GM19238 (cell line): Measurements from ENCODE around the gene ATRN.

Source experiments
- DNase-seq: peaks from one replicate; pipeline ENCODE4 v3.0.0; 2011; ENCODE audit warnings: low spot score; ENCODE audit not compliant: insufficient read length

ATRN gene

GRCh38 chr20:3673221-3674070, 202.6 kb downstream of the ATRN start:
- DNase-seq: no peak

GRCh38 chr20:3674447-3674846, 203.6 kb downstream of the ATRN start:
- no peak for DNase-seq

GRCh38 chr20:3674995-3675900, 204.4 kb downstream of the ATRN start:
- no peak for DNase-seq

DNA sequence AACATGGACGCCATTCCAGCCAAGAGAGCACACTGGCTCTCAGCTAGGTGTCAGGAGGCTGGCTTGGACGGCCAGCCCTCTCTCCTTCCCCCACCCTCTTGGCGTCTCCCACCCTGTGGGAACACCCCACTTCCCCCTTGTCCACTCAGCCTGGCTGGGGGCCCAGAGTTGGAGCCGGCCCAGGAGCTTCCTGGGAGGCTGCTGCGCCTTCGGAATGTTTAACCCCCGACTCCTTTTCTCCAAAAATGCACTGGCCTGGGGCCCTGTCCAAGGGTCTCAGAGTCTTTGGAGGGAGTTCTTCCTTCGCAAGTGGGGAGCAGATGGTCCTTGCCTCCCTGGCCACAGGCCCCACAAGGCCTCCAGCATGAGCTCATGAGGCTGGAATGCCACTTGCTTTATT, 206.9 kb downstream of the ATRN start:
- no peak for DNase-seq

DNA sequence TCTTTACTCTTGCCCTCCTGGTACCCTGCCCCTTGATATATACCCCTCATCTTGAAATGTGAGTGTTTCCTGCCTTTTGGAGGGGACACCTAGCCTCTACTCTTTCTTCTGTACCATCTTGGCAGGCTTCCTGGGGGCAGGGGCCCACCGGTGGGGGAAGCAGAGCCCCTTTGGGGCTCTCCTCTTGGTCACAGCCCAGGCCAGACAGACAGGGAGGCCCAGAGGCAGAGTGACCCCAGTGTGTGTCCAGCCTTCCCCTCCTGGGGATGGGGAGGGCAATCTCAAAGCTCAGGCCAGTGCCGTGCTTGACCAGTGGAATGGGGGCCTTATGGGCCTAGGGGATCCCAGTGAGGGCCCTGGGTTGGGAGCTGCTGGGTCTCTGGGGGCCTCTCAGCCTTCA, 207.4 kb downstream of the ATRN start:
- DNase-seq: no peak

DNA sequence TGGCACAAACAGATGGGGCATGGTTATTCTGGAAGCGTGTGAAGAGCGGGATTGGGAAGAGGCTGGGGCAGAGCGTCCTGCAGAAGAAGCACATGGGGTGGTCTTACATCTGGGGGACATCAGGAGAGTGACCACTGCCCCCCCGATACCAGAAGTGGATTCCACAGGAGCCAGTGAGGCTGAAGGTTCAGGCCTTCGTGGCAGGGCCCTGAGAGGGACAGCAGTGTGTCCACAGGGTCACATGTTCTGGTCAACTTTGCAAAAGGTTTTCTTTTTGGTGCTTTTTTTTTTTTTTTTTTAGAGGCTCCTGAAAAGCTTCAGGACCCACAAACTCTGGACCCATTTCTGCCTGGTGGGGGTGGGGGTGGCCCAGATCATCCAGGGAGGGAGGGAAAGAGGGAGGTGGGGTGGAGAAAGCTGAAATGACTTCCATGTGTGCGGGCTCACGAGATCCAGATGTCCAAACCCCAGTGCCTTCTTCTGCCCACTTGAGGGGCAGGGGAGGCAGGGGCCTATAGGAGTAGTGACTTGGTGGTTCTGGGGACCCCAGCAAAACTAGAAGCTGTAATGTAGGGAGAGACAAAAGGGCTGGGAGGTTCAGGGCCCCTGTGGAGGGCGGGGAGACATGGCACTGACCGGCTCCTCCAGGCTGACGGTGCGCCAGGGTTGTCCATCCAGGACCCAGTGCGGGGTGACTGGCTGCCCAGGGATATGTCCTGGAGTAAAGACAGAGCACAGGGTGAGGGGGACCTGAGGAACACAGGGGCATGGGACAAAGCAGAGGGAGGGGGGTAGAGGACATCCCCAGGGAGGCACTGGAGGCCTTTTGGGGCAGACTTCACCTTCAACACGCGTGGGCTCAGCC, 208.3 kb downstream of the ATRN start:
- DNase-seq: no peak

DNA sequence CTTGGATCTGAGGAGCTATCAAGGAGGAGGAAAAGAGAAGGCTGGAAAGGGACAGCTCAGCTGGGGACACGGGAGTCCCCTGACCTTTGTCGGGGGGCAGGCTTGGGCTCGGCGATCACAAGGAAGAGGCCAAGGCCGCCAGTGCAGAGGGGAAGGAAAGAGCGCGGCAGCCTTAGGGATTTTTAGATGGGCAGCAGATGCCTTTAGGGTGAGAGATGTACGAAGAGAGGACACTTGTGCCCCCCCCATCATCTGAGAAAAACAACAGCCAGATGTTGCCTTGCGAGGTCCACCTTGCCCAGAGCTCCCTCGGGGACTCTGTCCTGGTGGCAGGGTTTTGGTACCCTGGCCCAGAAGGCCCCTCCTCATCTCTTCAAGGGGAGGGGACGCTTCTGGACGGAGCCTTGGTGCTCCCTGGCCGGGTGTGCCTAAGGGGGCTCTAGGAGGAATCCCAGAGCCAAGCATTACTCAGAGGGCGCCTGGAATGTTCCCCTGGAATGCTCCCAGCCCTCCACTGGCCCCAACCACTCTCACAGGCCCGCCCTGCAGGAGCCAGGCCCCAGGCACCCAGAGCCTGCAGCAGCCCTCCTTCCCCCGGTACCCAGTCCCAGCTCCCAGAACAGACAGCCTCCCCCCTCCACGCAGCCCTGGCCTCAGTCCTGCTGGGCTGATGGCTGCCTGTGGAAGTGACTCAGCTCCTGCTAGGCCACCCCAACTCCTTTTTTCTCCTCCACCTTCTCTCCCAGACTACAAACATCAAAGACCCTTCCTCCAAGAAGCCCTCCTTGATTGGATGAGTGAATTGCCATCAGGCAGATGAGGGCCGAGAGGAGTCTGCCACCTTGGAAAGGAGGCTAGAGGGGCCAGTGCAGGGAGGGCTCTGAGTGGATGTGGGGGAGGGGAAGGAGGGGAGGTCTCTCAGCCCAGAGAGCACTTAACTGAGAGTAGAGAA, 209.2 kb downstream of the ATRN start:
- no peak for DNase-seq

DNA sequence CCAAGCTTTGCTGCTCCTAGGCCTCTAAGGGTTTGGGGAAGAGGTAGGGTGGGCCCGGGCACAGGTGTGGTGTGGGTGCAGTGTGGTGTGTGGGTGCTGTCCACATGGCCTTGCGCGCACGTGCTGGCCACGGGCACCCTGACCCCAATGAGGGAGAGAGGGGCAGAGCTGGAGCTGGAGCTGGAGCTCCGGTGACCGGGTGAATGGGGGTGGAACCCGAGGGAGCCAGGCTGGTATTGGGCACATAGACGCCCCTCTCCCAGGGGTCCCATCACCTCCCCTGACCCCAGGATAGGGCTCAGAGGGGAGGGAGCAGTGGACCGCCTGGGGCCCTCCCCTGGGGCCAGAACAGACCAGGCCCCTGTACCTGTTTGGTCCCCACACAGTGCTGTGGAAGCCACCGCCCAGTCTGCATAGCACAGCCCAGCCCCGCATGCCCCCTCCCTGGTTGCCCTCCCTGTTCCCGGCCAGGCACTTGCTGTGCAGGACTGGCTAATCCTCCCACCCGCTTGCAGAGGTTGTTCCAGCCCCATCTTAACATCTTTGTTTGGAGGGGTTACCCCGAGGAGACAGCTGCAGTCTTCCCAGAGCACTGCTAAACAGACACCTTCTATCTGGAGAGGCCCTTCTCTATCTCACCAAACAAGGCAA, 210.0 kb downstream of the ATRN start:
- DNase-seq: no peak

GRCh38 chr20:3681352-3681930, 210.6 kb downstream of the ATRN start:
- DNase-seq: no peak

GRCh38 chr20:3681931-3682781, 211.3 kb downstream of the ATRN start, which contains the start of gene ADAM33:
TSS of gene ADAM33 (minus strand) at chr20:3682010. CDS start at chr20:3682004, 6 bp downstream.
- no peak for DNase-seq

GRCh38 chr20:3685341-3685740, 214.5 kb downstream of the ATRN start:
- no peak for DNase-seq

DNA sequence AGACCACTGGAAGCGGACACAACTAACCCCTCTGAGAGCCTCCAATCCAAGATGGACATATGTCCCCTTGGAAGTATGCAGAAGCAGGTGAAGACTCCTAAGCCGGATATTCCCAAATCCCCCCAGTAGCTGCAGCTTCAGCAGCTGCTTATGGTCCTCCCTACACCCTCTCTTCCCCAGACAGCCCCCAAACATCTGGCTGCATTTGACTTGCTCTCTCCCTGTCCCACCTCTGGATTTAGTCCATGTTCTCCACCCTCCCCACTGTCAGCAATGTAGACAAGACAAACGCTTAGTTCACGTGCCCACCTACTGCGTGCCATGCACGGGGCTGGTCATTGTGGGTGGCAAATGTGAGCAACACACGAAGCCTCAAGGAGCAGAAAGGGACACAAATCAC, 215.6 kb downstream of the ATRN start:
- no peak for DNase-seq

DNA sequence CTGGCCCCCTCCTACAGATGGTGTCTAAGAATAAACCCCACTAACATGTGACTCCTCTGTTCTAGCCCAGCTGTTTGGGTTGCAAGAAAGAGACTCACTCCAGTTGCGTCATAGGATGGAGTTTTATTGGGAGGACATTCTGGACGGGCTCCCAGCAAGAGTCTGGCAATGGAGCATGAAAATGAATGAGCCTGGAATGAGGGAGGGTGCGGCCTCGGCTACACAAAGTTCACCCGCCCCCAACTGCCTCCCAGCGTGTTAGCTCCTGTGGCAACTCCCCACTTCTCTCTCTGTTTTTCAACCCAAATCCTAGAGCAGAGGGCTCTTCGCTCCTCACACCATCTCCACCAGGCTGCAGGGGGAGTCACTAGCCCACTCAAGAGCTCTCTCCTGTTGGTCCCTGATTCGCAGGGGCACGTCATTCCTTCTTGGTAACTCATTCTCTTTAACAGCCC, 216.1 kb downstream of the ATRN start:
- no peak for DNase-seq

DNA sequence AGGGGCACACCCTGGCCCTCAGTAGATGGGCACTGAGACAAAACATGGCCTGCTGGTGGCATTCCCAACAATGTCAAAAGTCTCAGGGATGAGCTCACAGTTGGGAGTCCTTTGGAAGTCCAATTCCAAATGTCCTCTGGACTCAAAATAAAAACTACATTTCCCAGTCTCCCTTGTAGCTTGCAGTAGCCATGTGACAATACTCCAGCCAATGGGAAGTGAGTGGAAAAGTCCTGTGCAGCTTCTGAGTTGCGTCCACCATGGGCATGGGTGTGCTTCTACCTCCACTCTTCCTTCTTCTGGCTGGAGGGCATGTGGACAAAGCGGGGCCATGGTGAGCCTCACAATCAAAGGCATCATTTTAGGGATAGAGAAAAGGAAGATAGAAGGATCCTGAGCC, 216.8 kb downstream of the ATRN start:
- no peak for DNase-seq

DNA sequence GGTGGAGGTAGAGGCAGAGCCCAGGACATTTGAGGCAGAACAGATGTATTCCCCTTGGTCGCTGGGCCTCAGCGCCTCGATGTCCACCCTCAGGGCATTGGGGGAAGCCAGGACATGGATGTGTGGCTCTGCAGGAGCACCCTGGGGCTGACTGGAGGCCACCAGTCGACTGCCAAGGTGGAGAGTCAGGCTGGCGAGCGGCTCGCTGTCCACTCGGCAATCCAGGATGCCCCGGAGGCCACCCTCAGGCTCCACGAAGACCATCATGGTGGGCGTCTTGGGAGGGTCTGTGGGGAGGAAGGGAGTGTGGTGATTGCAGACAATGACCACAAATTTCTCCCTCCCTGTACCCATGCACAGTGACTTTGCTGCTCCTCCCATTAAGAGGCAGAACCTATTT, 219.2 kb downstream of the ATRN start:
- DNase-seq: no peak

- DNase-seq: no peak
Observed at GRCh38 chr20:3690413-3690812, 219.6 kb downstream of the ATRN start.

DNA sequence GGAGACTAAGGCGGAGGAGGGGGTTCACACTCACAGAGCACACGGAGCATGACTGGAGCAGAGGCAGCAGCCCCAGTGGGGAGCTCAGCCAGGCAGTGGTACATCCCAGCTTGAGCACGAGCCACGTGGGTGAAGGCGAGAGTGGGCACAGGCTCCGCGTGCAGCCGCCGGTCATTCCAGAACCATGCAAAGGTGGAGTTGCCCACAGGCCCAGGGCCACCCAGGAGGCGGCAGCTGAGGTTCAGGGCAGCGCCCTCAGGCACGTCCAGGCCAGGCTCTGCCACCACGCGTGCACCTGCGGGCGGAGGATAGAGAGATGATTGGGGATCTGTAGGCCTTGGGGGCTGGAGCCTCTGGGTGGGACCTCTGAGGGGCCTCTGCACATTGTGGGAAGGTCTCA, 220.5 kb downstream of the ATRN start:
- no peak for DNase-seq

- no peak for DNase-seq
Observed at GRCh38 chr20:3691897-3692296, 221.1 kb downstream of the ATRN start.
